Retina (tissue), 1 donor: ENCODE measurements around the gene RTL5.

Source experiments
- DNase-seq: peaks from one replicate; pipeline ENCODE4 v3.0.0-alpha.2; 2016

Gene RTL5

GRCh38 chrX:72128881-72129280 is 2.8 kb downstream of the RTL5 start:
- DNase-seq = no peak

DNA sequence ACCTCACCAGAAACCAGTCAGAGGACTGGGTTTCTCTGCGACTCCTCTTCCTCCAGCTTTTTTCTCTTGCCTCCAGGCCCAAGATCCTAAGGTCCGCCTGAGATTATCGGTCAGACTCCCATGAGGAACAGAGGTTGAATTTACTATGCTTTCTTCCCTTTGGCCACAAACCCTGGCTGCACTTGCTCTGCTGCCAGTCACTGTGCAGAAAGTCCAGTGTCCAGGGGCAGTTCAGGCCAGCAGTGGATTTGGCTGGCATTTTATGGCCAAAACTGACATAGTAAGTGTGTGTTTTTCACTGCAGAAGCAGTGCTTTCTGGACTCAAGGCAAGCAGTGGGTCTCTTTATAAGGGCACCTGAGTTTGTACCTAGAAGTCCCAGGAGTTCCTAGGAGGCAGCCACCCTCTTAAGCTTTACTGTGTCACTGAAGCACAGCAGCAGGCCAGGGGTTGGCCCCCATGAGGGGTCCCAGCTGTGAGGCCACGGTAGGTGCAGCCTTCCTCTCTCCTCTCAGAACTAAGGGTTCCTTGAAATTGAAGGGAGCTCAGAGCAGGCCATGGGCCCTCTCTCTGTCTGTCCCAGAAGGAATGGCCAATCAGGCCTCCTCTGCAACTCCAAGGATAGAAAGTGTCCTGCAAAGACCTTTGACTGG is 3.4 kb downstream of the RTL5 start:
- DNase-seq = no peak

DNA sequence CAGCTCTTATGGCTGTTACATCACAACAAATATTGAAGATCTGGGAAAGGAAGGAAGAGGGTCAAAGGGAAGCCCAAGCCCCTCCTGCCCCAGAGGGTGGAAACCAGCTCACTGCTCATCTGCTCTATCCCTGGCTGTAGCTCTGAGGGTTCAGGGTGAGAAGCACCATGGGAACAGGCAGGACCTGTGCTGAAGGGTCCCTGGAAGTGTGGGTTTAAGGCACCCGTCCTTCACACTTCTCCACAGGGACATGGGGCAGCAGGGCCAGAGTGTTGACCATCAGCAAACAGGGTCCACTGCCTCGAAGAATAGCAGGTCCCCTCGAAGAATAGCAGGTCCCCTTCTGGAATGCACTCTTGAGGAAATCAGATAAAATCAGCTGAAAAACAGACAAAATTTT is 4.4 kb downstream of the RTL5 start:
- no peak for DNase-seq

DNA sequence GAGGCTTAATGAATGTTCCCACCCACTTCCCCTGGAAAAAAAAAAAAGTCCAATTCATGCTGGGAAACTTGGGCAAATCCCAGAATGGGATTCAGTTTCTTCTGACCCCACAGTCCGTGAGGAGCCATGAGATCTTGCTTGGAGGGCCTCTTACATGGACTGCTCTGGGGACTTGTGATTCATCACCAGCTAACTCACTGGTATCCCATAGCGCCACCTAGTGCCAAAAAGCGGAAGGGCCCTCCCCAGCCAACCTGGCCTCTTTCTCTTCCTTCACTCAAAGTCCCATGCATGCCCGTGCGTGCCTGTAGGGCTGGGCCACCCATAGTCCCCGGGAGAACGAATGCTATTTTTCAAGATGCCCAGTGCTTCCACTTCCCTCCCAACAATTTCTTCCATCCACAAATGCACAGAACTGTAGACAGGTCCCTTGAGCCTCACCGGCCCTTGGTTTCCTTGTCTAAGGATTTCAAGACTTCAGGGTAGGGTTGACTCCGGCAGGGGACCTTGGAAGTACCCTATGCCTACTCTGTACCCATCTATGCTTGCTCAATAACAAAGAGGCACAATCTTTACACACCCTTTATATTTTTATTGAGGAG is 5.1 kb downstream of the RTL5 start:
- peak; percentile 90 for DNase-seq

GRCh38 chrX:72126048-72126415 is 5.7 kb downstream of the RTL5 start:
- DNase-seq = no peak

- DNase-seq = no peak
Observed at GRCh38 chrX:72125331-72126047, 6.2 kb downstream of the RTL5 start.

DNA sequence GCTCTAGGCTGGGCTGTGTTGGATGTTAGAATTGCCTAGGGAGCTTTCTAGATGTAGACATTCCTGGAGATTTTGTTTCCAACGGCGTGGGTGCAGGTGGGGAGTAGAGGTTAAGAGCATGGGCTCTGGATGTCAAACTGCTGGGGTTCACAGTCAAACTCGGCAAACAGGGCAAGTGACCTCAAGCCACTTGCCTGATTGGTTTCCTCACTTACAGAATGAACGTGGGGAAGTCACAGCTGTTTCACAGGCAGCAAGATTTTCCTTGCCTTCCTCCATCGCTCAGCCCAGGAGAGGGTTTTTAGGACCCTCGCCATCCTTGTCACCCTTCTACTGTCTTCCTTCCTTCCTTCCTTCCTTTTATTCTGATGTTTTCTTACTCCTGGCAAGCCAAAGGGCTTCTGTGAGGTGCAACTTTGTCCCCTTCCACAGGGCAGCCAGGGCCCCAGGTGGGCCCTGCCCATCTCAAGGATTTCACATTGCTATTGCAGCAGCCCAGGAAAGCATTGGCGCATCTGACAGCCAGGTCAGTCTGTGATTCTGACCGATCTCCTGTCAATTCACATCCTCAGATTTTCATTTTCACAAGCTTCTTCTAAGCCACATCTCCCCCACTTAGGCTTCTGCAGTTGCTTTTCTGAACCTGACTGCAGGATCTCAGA is 7.0 kb downstream of the RTL5 start:
- no peak for DNase-seq

GRCh38 chrX:72123471-72124185 is 8.1 kb downstream of the RTL5 start:
- DNase-seq = peak; percentile 70

- no peak for DNase-seq
Observed at GRCh38 chrX:72122621-72123337, 8.9 kb downstream of the RTL5 start.

GRCh38 chrX:72121383-72121782 is 10.3 kb downstream of the RTL5 start:
- DNase-seq = no peak

- no peak for DNase-seq
Observed at GRCh38 chrX:72120837-72121236, 10.9 kb downstream of the RTL5 start.

GRCh38 chrX:72117636-72118210 is 14.0 kb downstream of the RTL5 start:
- DNase-seq = no peak

DNA sequence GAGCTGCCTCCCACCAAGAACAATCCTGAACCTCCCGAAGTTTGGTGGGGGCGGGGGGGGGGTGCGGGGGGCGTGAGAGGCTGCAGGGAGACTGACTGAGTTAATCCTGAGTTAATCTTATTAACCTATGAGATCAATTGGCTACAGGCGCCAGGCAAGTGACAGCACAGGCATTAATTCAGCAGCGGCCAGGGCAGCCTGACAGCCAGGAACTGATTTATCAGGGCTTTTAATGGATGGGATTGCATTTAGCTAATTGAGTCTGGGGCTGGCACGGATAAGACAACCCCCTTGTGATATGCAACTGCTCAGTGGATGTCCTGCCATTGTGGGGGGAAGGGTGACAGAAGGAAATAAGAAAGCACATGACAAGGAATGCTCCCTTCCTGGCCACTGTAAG is 16.3 kb downstream of the RTL5 start:
- peak; percentile 32 for DNase-seq

- no peak for DNase-seq
Observed at GRCh38 chrX:72114807-72115206, 16.9 kb downstream of the RTL5 start.

- no peak for DNase-seq
Observed at GRCh38 chrX:72114306-72114705, 17.4 kb downstream of the RTL5 start.

GRCh38 chrX:72113461-72113860 is 18.3 kb downstream of the RTL5 start:
- no peak for DNase-seq

DNA sequence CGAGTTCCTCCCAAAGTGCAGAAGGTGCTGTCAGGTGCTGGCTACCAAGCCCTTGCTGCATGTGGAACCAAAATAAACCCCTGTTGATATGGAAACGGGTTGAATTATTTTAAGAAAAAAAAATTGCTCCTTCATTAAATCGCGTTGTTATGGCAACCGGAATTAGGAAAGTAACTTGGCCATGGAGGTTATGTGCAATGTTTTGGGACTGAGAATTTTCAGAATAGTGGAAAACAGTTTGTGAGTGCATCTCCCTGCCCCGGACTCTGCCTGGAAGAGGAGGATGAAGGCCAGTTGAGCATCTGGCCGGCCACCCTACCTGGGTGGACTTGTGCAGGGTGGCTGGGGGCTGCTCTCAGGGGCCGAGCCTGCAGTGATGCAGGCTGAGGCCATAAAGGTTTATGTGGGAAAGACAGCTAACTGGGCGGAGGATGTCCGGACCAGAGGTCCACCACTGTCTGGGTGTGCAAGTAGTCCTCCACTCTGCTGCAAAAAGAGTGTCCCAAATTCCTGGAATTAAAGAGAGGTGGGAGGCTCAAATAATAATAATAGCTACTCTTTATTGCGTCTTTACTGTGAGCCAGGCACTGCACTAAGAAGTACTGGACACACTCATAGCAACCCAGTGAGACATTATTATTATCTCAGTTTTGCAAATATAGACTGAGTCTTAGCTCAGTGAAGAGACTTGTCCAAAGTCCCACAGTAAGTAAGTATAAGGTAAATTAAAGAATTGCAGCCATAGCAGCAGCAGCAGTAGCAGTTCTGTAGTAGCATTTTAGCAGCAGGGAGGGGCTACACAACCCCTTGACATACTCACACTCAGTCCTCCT is 20.6 kb downstream of the RTL5 start:
- no peak for DNase-seq

DNA sequence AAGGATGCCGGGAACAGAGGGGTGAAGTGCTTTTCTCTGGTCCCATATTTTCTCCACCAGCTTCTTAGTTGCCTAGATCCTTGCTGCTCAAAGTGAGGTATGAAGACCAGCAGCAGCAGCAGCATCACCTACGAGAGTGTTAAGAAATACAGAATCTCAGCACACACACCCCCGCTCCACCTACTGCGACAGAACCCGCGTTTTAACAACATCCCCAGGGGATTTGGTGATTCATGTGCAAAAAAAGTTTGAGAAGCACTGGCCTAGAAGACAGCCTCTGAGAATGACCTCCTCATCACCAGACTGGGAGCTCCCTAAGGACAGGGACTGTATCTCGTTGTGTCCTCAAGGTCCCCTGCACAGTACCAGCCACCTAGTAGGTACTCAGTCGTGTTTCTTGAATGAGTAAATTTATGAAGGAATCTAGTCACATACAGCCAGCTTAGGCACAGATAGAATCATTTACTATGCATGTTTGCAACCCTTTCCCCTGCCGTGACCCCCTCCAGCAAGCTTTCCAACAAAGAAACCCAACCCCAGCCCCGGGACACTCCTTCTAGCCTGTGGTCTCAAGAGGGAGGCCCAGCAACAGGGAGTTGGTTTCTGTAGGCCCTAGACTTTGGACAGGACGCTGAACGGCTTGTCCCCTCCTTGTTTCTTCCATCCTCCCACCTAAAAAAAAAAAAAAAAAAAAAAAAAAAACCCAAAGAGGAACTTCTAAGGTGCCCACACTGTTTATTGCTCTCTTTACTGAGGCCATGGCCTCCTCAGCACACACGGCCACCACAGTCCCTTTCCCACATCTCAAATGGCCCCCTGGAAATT is 21.5 kb downstream of the RTL5 start:
- no peak for DNase-seq

DNA sequence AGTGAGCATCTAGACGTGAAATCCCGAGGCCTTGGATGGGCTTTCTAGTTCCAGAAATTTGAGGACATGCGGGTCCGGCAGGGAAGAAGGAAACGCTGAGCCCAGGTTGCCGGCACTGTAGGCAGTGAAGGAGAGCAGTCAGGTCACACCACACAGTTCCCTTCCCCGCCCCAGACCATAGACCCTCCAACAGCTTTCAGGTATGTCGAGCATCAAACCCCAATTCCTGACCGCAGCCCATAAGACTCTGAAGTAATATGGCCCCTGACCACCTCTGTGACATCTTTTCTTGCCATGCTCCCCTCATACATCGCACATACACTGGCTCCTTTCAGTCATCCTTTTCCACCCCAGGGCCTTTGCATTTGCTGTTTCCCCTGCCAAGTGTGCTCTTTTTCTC is 23.0 kb downstream of the RTL5 start:
- no peak for DNase-seq
